Mesendoderm (in vitro differentiated cells): ENCODE data around the gene IL17RB.

Experiments
- DNase-seq: peaks from one replicate; pipeline ENCODE4 v3.0.0; 2013
- H2AK5ac ChIP-seq: 2 replicates; pipeline ENCODE4 v1.6.1; 2013; ENCODE audit warnings: low read length, inconsistent platforms
- H2BK120ac ChIP-seq: 2 replicates; pipeline ENCODE4 v1.6.1; 2013; ENCODE audit warnings: low read depth, mild to moderate bottlenecking, low read length, moderate library complexity, mixed read lengths
- H2BK15ac ChIP-seq: replicated peaks from 2 replicates; pipeline ENCODE4 v1.6.1; 2013; ENCODE audit warnings: low read depth, mild to moderate bottlenecking, moderate library complexity
- H2BK5ac ChIP-seq: 2 replicates; pipeline ENCODE4 v1.6.1; 2013; ENCODE audit warnings: low read length, inconsistent platforms
- H3K18ac ChIP-seq: 2 replicates; pipeline ENCODE4 v1.6.1; 2013; ENCODE audit warnings: mild to moderate bottlenecking, low read length, mixed read lengths
- H3K23ac ChIP-seq: one replicate; pipeline ENCODE4 v1.6.1; 2013; ENCODE audit warnings: low read length
- H3K27ac ChIP-seq: 2 replicates; pipeline ENCODE4 v1.5.1; 2013; ENCODE audit warnings: low read depth, mild to moderate bottlenecking, inconsistent platforms, low read length, moderate library complexity
- H3K27me3 ChIP-seq: 2 replicates; pipeline ENCODE4 v1.6.1; 2013; ENCODE audit warnings: low read length, control low read depth, mild to moderate bottlenecking, inconsistent platforms; ENCODE audit not compliant: insufficient read depth, poor library complexity
- H3K36me3 ChIP-seq: 2 replicates; pipeline ENCODE4 v1.6.1; 2013; ENCODE audit warnings: low read length, inconsistent platforms; ENCODE audit not compliant: control insufficient read depth, insufficient read depth
- H3K4ac ChIP-seq: one replicate; pipeline ENCODE4 v1.6.1; 2013; ENCODE audit warnings: low read depth, mild to moderate bottlenecking, low read length, moderate library complexity
- H3K4me1 ChIP-seq: 2 replicates; pipeline ENCODE4 v1.6.1; 2013; ENCODE audit warnings: low read depth, low read length, inconsistent platforms; ENCODE audit not compliant: control insufficient read depth
- H3K4me2 ChIP-seq: 2 replicates; pipeline ENCODE4 v1.6.1; 2013; ENCODE audit warnings: low read length
- H3K4me3 ChIP-seq: 2 replicates; pipeline ENCODE4 v1.5.1; 2013; ENCODE audit warnings: mild to moderate bottlenecking, low read length
- H3K56ac ChIP-seq: one replicate; pipeline ENCODE4 v1.6.1; 2013; ENCODE audit warnings: low read length
- H3K79me1 ChIP-seq: 2 replicates; pipeline ENCODE4 v1.6.1; 2013; ENCODE audit warnings: low read length, inconsistent platforms
- H3K79me2 ChIP-seq: 2 replicates; pipeline ENCODE4 v1.6.1; 2013; ENCODE audit warnings: mild to moderate bottlenecking, low read length; ENCODE audit not compliant: control insufficient read depth, insufficient read depth
- H3K9ac ChIP-seq: 2 replicates; pipeline ENCODE4 v1.6.1; 2013; ENCODE audit warnings: low read length, inconsistent platforms
- H4K5ac ChIP-seq: one replicate; pipeline ENCODE4 v1.6.1; 2013; ENCODE audit warnings: low read length
- H4K8ac ChIP-seq: one replicate; pipeline ENCODE4 v1.6.1; 2013; ENCODE audit warnings: low read depth, mild to moderate bottlenecking, control low read depth, low read length, moderate library complexity
- WGBS: extraction: QIAGEN DNeasy Blood & Tissue Kit; methylation state at CpG from one replicate; pipeline ENCODE4 v1.1.7; 2013; ENCODE audit warnings: low lambda C conversion rate, missing lambda C conversion rate; ENCODE audit not compliant: insufficient coverage; ENCODE audit errors: extremely low coverage; 5-methylcytosine and 5-hydroxymethylcytosine counted together

The IL17RB gene

GRCh38 chr3:53833053-53833645, 13.2 kb upstream of the IL17RB start:
- DNase-seq, result no peak
- Histone ChIP-seq H2BK15ac (no peak overlapping the region), H2BK5ac (no peak overlapping the region), H4K8ac (no peak overlapping the region), H2BK120ac (no peak overlapping the region), H3K18ac (no peak overlapping the region), H3K4me3 (no peak overlapping the region), H4K5ac (no peak overlapping the region), H3K79me2 (no peaks in the 10 kb centered on the region), H3K23ac (no peak overlapping the region), H2AK5ac (no peak overlapping the region), H3K36me3 (no peaks in the 10 kb centered on the region), H3K9ac (no peak overlapping the region), H3K27ac (no peak overlapping the region), H3K4me1 (no peaks in the 10 kb centered on the region), H3K4me2 (no peak overlapping the region), H3K79me1 (no peaks in the 10 kb centered on the region), H3K27me3 (no peaks in the 10 kb centered on the region), H3K56ac (no peak overlapping the region), H3K4ac (no peak overlapping the region)
- no CpG with 5 or more reads among the region's 9 CpGs for WGBS

GRCh38 chr3:53833700-53834099, 12.7 kb upstream of the IL17RB start:
- H3K4me1 ChIP-seq, result no peaks in the 10 kb centered on the region
- no peak overlapping the region for H2AK5ac ChIP-seq
- no peak overlapping the region for H3K4me3 ChIP-seq
- no peak overlapping the region for H3K4me2 ChIP-seq
- H2BK15ac ChIP-seq, result no peak overlapping the region
- no peak overlapping the region for H3K4ac ChIP-seq
- no peaks in the 10 kb centered on the region for H3K79me1 ChIP-seq
- no CpG with 5 or more reads among the region's 5 CpGs for WGBS
- H2BK5ac ChIP-seq, result no peak overlapping the region
- H3K79me2 ChIP-seq, result no peaks in the 10 kb centered on the region
- no peak for DNase-seq
- H3K9ac ChIP-seq, result no peak overlapping the region
- H3K27ac ChIP-seq, result no peak overlapping the region
- H3K27me3 ChIP-seq, result no peaks in the 10 kb centered on the region
- H3K56ac ChIP-seq, result peak overlapping the region; percentile 7
- H3K23ac ChIP-seq, result no peak overlapping the region
- no peak overlapping the region for H4K8ac ChIP-seq
- no peak overlapping the region for H2BK120ac ChIP-seq
- no peak overlapping the region for H3K18ac ChIP-seq
- H4K5ac ChIP-seq, result no peak overlapping the region
- no peaks in the 10 kb centered on the region for H3K36me3 ChIP-seq

GRCh38 chr3:53834429-53835095, 11.8 kb upstream of the IL17RB start:
- Histone ChIP-seq H3K79me1 (no peaks in the 10 kb centered on the region), H3K23ac (no peak overlapping the region), H3K4me1 (no peaks in the 10 kb centered on the region), H2BK5ac (no peak overlapping the region), H3K18ac (no peak overlapping the region), H3K4me2 (no peak overlapping the region), H3K36me3 (no peaks in the 10 kb centered on the region), H3K56ac (no peak overlapping the region), H2BK120ac (no peak overlapping the region), H2AK5ac (no peak overlapping the region), H3K27me3 (no peaks in the 10 kb centered on the region), H3K27ac (no peak overlapping the region), H3K9ac (no peak overlapping the region), H3K4ac (no peak overlapping the region), H3K79me2 (no peaks in the 10 kb centered on the region), H3K4me3 (no peak overlapping the region), H4K5ac (no peak overlapping the region), H2BK15ac (no peak overlapping the region), H4K8ac (no peak overlapping the region)
- DNase-seq, result no peak
- WGBS, result no CpG with 5 or more reads among the region's 6 CpGs

GRCh38 chr3:53835257-53835656, 11.1 kb upstream of the IL17RB start:
- Histone ChIP-seq H3K4me1 (no peaks in the 10 kb centered on the region), H3K27me3 (no peaks in the 10 kb centered on the region), H3K18ac (no peak overlapping the region), H3K79me1 (no peaks in the 10 kb centered on the region), H2BK15ac (no peak overlapping the region), H3K27ac (no peak overlapping the region), H2AK5ac (no peak overlapping the region), H3K79me2 (no peaks in the 10 kb centered on the region), H3K4me2 (no peak overlapping the region), H4K5ac (no peak overlapping the region), H3K56ac (no peak overlapping the region), H2BK5ac (no peak overlapping the region), H3K36me3 (no peaks in the 10 kb centered on the region), H3K9ac (no peak overlapping the region), H2BK120ac (no peak overlapping the region), H4K8ac (no peak overlapping the region), H3K23ac (no peak overlapping the region), H3K4me3 (no peak overlapping the region), H3K4ac (no peak overlapping the region)
- WGBS, result no CpG with 5 or more reads among the region's 1 CpG
- DNase-seq, result no peak

- no peaks in the 10 kb centered on the region for H3K79me2 ChIP-seq
- no peak overlapping the region for H3K27ac ChIP-seq
- no peak overlapping the region for H3K9ac ChIP-seq
- no peak overlapping the region for H3K4ac ChIP-seq
- no CpG with 5 or more reads among the region's 9 CpGs for WGBS
- no peaks in the 10 kb centered on the region for H3K79me1 ChIP-seq
- no peak overlapping the region for H2AK5ac ChIP-seq
- H3K4me1 ChIP-seq, result no peaks in the 10 kb centered on the region
- no peaks in the 10 kb centered on the region for H3K27me3 ChIP-seq
- no peak overlapping the region for H2BK120ac ChIP-seq
- H3K4me3 ChIP-seq, result no peak overlapping the region
- no peak for DNase-seq
- no peak overlapping the region for H2BK5ac ChIP-seq
- no peak overlapping the region for H3K56ac ChIP-seq
- no peaks in the 10 kb centered on the region for H3K36me3 ChIP-seq
- H4K5ac ChIP-seq, result no peak overlapping the region
- no peak overlapping the region for H4K8ac ChIP-seq
- no peak overlapping the region for H3K4me2 ChIP-seq
- no peak overlapping the region for H3K18ac ChIP-seq
- no peak overlapping the region for H3K23ac ChIP-seq
- no peak overlapping the region for H2BK15ac ChIP-seq
Observed at GRCh38 chr3:53836084-53836872, 10.1 kb upstream of the IL17RB start.
